GM19238 (cell line): Measurements from ENCODE around the gene CHRNG.
"Not testable (repeated sequence)": the region's sequence is repeated elsewhere in the genome, so short reads cannot be mapped to it uniquely, and the experiment has no call there.

ENCODE experiments used
- DNase-seq: peaks from one replicate; pipeline ENCODE4 v3.0.0; 2011; ENCODE audit warnings: low spot score; ENCODE audit not compliant: insufficient read length

Gene CHRNG

GRCh38 chr2:232543491-232543890, 4.0 kb downstream of the CHRNG start:
- no peak for DNase-seq

GRCh38 chr2:232543928-232544631, 4.6 kb downstream of the CHRNG start:
- no peak for DNase-seq

- DNase-seq, result no peak
These were observed 5.2 kb downstream of the CHRNG start for GRCh38 chr2:232544674-232545073.

- DNase-seq, result no peak
These were observed 6.3 kb downstream of the CHRNG start for GRCh38 chr2:232545511-232546375.

GRCh38 chr2:232547991-232548390, 8.5 kb downstream of the CHRNG start:
- no peak for DNase-seq

- DNase-seq, result no peak
These were observed 10.3 kb downstream of the CHRNG start for GRCh38 chr2:232549655-232550353.

- DNase-seq, result peak; percentile 99
These were observed 11.1 kb downstream of the CHRNG start, which contains the start of the genes EIF4E2 and TIGD1 for GRCh38 chr2:232550354-232551249. EIF4E2 (plus strand) TSS chr2:232550689; CDS start chr2:232550725, 36 bp downstream. TIGD1 (minus strand) TSS chr2:232550557; CDS start chr2:232549882, 675 bp downstream.

- DNase-seq, result no peak
These were observed 11.8 kb downstream of the CHRNG start for GRCh38 chr2:232551250-232551638.

- DNase-seq, result no peak
These were observed 12.3 kb downstream of the CHRNG start for GRCh38 chr2:232551776-232552175.

- DNase-seq, result no peak
These were observed 16.9 kb downstream of the CHRNG start for GRCh38 chr2:232556426-232556825.

- DNase-seq, result no peak
These were observed 23.1 kb downstream of the CHRNG start for GRCh38 chr2:232562515-232563151.

- no peak for DNase-seq
These were observed 24.1 kb downstream of the CHRNG start for GRCh38 chr2:232563580-232563979.

GRCh38 chr2:232567721-232568120, 28.2 kb downstream of the CHRNG start:
- no peak for DNase-seq

- DNase-seq, result no peak
These were observed 28.7 kb downstream of the CHRNG start for GRCh38 chr2:232568161-232568560.

GRCh38 chr2:232569541-232569940, 30.0 kb downstream of the CHRNG start:
- no peak for DNase-seq

GRCh38 chr2:232570481-232570880, 31.0 kb downstream of the CHRNG start:
- DNase-seq, result not testable (repeated sequence)

GRCh38 chr2:232571026-232571474, 31.6 kb downstream of the CHRNG start:
- DNase-seq, result no peak

- DNase-seq, result no peak
These were observed 33.5 kb downstream of the CHRNG start for GRCh38 chr2:232573042-232573441.

GRCh38 chr2:232573771-232574435, 34.4 kb downstream of the CHRNG start:
- DNase-seq, result no peak
